Dedifferentiated amniotic fluid mesenchymal stem cell (primary cell): ENCODE results near the gene CIAO1.
A peak's percentile ranks its signal among the peaks of the same experiment; 100 is the strongest.
"Not testable (repeated sequence)": the region's sequence is repeated elsewhere in the genome, so short reads cannot be mapped to it uniquely, and the experiment has no call there.

ENCODE experiments used
- DNase-seq: peaks from one replicate; pipeline ENCODE4 v3.0.0-alpha.2; 2016; ENCODE audit errors: extremely low spot score

The CIAO1 gene

GRCh38 chr2:96276787-96277499 lies 10.9 kb downstream of the CIAO1 start:
- DNase-seq = no peak

DNA sequence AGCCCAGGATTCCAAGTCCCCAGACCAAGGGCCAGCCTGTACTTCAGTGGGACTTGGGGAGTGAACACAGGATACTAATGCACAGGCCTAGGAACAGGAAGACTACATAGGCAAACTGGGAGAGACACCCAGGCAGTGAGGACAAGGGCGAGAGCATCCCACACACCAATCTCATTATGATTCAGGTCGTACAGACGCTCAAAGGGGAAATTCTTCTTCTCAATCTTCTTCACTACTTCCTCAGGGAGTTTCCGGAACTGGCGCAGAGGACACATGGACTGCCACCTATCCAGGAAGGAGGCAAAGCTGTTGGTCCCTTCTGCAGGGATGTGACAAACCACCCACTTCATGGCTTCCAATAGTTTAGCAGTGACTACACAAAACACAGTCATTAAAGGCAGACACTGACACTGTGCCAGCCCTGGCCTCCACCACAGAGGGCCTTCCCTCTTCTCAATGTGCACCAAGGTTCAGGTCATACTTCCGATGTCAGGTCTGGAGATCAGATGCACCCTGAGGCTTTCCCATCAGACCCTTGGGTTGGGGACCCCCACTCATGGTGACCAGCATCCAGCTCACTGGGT lies 21.3 kb downstream of the CIAO1 start:
- no peak for DNase-seq

DNA sequence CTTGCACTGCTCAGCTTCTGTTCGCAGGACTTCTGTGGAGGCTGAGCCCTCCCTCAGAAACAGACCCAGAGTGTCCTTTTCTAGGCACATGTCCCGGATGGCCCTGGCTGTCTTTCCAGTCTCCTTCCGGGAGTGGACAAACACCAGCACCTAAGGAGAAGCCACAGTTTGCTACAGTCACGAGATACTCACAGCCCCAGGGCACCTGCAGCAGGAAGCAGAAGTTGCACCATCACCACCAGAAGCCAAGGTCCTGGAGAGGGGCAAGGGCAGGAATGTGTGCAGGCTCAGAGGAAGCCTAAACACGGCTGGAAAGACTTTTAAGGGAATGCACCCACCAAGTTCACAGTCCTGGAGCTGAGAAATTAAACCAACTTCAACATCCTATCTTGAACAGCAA lies 25.7 kb downstream of the CIAO1 start:
- no peak for DNase-seq

DNA sequence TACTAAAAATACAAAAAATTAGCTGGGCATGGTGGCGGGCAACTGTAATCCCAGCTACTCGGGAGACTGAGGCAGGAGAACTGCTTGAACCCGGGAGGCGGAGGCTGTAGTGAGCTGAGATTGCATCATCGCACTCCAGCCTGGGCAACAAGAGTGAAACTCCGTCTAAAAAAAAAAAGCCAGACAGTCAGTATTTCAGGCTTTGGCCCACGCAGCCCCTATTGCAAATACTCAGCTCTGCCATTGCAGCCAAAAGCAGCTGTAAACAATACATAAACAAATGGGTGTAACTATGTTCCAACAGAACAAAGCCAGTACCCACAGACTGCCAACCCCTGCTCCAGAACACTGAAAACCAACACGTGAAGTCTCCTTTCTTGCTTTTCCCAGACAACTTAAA lies 28.2 kb downstream of the CIAO1 start:
- not testable (repeated sequence) for DNase-seq

- no peak for DNase-seq
Observed at GRCh38 chr2:96296925-96297324, 30.9 kb downstream of the CIAO1 start.

GRCh38 chr2:96301865-96302264 lies 35.8 kb downstream of the CIAO1 start:
- DNase-seq = no peak

GRCh38 chr2:96304606-96305005 lies 38.6 kb downstream of the CIAO1 start:
- DNase-seq = no peak

GRCh38 chr2:96305091-96305978 lies 39.3 kb downstream of the CIAO1 start, which contains the start of gene SNRNP200:
Gene SNRNP200 (minus strand): TSS chr2:96305546. CDS start chr2:96305437, 109 bp downstream.
- DNase-seq = peak; percentile 72

- DNase-seq = no peak
Observed at GRCh38 chr2:96305979-96306308, 39.9 kb downstream of the CIAO1 start.

- DNase-seq = no peak
Observed at GRCh38 chr2:96306370-96306769, 40.3 kb downstream of the CIAO1 start.

DNA sequence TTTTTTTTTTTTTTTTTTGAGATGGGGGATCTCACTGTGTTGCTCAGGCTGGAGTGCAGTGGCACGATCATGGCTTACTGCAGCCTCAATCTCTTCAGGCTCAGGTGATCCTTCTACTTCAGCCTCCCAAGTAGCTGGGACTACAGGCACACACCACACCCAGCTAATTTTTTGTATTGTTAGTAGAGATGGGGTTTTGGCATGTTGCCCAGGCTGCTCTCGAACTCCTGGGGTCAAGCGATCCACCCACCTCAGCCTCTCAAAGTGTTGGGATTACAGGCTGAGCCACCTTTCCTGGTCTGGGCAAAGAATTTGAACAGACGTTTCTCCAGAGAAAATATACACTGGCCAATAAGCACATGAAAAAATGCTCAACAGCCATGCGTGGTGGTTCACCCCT lies 42.2 kb downstream of the CIAO1 start:
- no peak for DNase-seq

- no peak for DNase-seq
Observed at GRCh38 chr2:96315005-96315399, 49.0 kb downstream of the CIAO1 start.

GRCh38 chr2:96315400-96316071 lies 49.5 kb downstream of the CIAO1 start:
- DNase-seq = peak; percentile 22

DNA sequence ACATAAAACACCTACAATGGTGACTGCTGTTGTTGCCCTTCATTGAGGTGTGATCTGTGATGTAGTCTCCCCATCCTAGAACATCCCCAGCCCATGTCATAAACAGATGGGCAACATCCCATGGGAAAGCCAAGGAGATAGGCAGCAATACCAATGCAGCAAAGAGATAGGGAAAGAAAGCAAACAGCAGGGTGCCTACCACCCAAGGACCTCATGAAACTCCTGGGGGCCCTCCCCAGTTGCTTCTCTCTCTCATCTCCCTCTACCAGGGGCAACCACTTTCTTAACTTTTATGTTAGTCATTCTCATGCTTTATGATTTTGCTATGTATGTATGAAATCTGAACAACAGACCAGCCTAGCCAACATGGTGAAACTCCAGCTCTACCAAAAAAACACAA lies 51.0 kb downstream of the CIAO1 start:
- no peak for DNase-seq

DNA sequence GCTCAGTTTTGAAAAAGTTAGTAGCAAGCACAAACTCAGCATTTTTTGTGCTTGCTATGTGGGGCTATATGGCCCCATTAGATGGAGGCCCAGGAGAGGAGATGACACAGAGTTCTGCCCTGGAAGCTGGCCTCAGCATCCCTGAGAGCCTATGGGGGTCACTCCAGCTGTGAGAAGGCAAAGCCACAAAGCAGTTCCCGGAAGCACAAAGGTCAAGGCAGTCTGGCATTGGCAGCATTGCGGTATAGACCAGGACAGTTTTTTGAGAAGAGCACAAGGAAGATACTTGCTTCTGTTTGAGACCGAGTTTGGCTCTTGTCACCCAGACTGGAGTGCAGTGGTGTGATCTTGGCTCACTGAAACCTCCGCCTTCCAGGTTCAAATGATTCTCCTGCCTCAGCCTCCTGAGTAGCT lies 51.6 kb downstream of the CIAO1 start:
- DNase-seq = no peak

GRCh38 chr2:96318723-96319122 lies 52.7 kb downstream of the CIAO1 start:
- no peak for DNase-seq

- DNase-seq = no peak
Observed at GRCh38 chr2:96319396-96319795, 53.4 kb downstream of the CIAO1 start.

GRCh38 chr2:96320326-96320725 lies 54.3 kb downstream of the CIAO1 start:
- no peak for DNase-seq

DNA sequence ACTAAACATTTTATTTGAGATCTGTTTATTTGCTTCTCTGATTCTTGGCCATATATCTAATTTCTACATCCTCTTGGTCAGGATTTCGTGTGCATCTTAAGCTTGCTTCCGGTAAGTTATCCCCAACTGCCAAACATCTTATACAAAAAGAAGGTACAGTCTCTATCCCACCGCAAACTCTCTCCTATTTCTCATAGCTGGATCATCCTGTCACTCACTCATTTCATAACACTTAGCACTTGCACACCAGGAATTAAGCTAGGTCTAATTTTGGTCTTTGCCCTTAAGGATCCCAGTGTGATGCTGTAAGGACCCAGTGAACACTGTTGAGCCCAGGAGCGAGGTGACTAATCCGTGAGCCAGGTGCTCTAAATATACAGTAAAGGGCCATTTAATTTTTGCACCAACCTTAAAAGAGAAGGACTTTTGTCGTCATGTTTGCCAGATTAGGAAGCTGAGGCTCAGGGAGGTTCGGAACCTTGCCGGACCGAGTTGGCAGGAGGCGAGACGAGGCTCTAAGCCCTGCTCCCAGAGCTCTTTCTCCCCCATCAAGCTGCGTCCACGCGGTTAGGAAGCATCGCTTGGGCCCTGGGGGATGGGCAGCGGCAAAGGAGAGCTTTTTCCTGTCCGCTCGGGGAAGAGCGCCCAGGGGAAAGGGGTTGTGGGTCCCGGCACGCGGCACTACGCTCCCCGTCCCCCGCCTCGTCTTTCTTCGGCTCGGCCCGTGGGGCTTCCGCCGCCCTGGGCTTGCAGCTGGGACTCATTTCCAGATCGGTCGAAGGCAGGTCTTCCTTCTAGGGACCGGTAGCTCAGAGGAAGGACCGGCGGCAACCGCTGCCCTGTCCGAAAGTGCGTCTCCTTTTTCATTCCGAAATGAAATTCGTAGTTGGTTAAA lies 55.0 kb downstream of the CIAO1 start:
- DNase-seq = no peak
